Ovary (tissue), 9 donors: ENCODE data around the gene ZNF385C. TPM values are rescaled to one million over a fixed set of nuclear protein-coding genes. Genes with fewer than 3 reads are reported as not detected.

ENCODE experiments used
- DNase-seq, 5 donors: peaks; one replicate each; pipeline ENCODE4 v3.0.0-alpha.2; 2019 to 2020
- H3K27ac ChIP-seq, 2 donors: fragments of 200-600 bp; one replicate each; pipeline versions ENCODE4 v1.5.1 to v1.8.0; 2019 to 2022
- H3K27me3 ChIP-seq: fragments of 200-600 bp; one replicate; pipeline ENCODE4 v1.8.0; 2022
- H3K36me3 ChIP-seq: fragments of 200-600 bp; sonication (generic); one replicate; pipeline ENCODE4 v1.5.1; 2019
- H3K4me1 ChIP-seq: one replicate; pipeline ENCODE4 v1.8.1; 2013; ENCODE audit warnings: mild to moderate bottlenecking, moderate library complexity; ENCODE audit not compliant: insufficient read depth
- H3K4me3 ChIP-seq: fragments of 200-600 bp; sonication (generic); one replicate; pipeline ENCODE4 v1.5.1; 2017
- H3K9me3 ChIP-seq, 2 donors: fragments of 200-600 bp in 1 of 2; sonication (generic) in 1 of 2; one replicate each; pipeline versions ENCODE4 v1.5.1 to v1.8.1; 2013 to 2019; ENCODE audit warnings: mild to moderate bottlenecking in 1 of 2, moderate library complexity in 1 of 2
- CTCF ChIP-seq, 3 donors: fragments of 450-650 bp in 2 of 3; fragments of 200-600 bp in 1 of 3; IDR thresholded peaks; one replicate each; pipeline versions ENCODE4 v1.5.1 to v1.8.0; 2016 to 2022; ENCODE audit warnings: antibody characterized with exemption in 3 of 3, mild to moderate bottlenecking in 1 of 3
- EP300 ChIP-seq: sonication (generic); formaldehyde crosslinking; IDR thresholded peaks from one replicate; pipeline ENCODE4 v1.6.1; 2017; ENCODE audit warnings: antibody characterized with exemption
- POLR2A ChIP-seq: fragments of 450-650 bp; IDR thresholded peaks from one replicate; pipeline ENCODE4 v1.6.1; 2017; ENCODE audit warnings: antibody characterized with exemption, mild to moderate bottlenecking, moderate library complexity
- WGBS, 3 donors: extraction: QIAGEN DNeasy Blood & Tissue Kit in 1 of 3; methylation state at CpG; one replicate each; pipeline versions ENCODE4 v1.1.5 to v1.1.7; 2013 to 2017; 5-methylcytosine and 5-hydroxymethylcytosine counted together
- intact Hi-C, 4 donors: fragments of 100-400 bp; cut with DNase I; formaldehyde crosslinking; loops; one replicate each; pipeline versions ENCODE4 v1.11.0 to v1.15.1; 2022 to 2023
- polyA plus RNA-seq, 2 donors: library from polyadenylated mRNA; stranded (reverse); fragments of 200-250 nt in 1 of 2; fragments of 350-450 nt in 1 of 2; fragmentation: Illumina TruSeq in 1 of 2; extraction: RNeasy Lipid Tissue Mini Kit (QIAGEN cat#74804) in 1 of 2; gene quantifications; one replicate each; pipeline ENCODE4 v1.2.3, GENCODE V29; 2013 to 2014
- total RNA-seq, 7 donors: library from RNA; depleted of rRNA in 2 of 7; stranded (reverse); fragments of >200 nt in 2 of 7; fragmentation: NEBNext Ultra II Directional in 3 of 7; extraction: Animal tissue kit (Norgen Biotek cat#: 25700) in 3 of 7; gene quantifications; one replicate each; pipeline versions ENCODE4 v1.1.0 to v1.2.4, GENCODE V29; 2016 to 2023
- donor health status: DM: no; HTN: no; CAD: no; lungs with moderate emphysema.
- donor health status: DM: no; HTN: no; CAD: no.
- donor health status: Bipolar disorder and iron deficiency.
- donor health status: DM: yes; HTN: yes; CAD: no.
- donor health status: DM: no; HTN: no; CAD: no.
- donor health status: DM: yes; HTN: yes; CAD: no.

ZNF385C gene
- total and polyA plus RNA-seq, 9 donors = 0.36 to 3.0 (median 1.7) TPM

- Histone ChIP-seq H3K4me1 (peaks cover 13% of the 10 kb centered on the region), H3K36me3 (no peaks in the 10 kb centered on the region), H3K27me3 (no peaks in the 10 kb centered on the region), H3K27ac (peak within 1 kb of the TSS; percentile 3 to 76), H3K9me3 (no peaks in the 10 kb centered on the region), H3K4me3 (peak within 1 kb of the TSS; percentile 99)
- TF ChIP-seq POLR2A = peak; percentile 52
- TF ChIP-seq CTCF (IDR thresholded peaks at IDR 0.05) = peak; percentile 92 to 97 (median 92)
- TF ChIP-seq EP300 = no peak
- 6 to 10% (median 6%) methylated on average over 29 to 49 of the region's 49 CpGs for WGBS, 3 donors
- peak; percentile 89 to 94 (median 92) for DNase-seq
- intact Hi-C loops = loop anchor here in 2 of 4 donors (5.0 kb wide), 2 partner anchors 52 to 98 kb away; partner anchors contain the start of gene CNP (in 1 of the 2)
These were observed 78.5 kb downstream of the ZNF385C start, which contains the start of gene NKIRAS2 for GRCh38 chr17:42019509-42020404. Gene NKIRAS2, plus strand, starts transcription at chr17:42020090. Its CDS starts 1,488 bp downstream, at chr17:42021578.

- peaks cover 13% of the 10 kb centered on the region for H3K4me1 ChIP-seq
These were observed 79.3 kb downstream of the ZNF385C start for GRCh38 chr17:42018988-42019387.

GRCh38 chr17:42018339-42018738, 79.9 kb downstream of the ZNF385C start:
- no peaks in the 10 kb centered on the region for H3K27me3 ChIP-seq

More at GRCh38 chr17:42018988-42019387, 79.3 kb downstream of the ZNF385C start:
- Histone ChIP-seq H3K36me3 (no peaks in the 10 kb centered on the region), H3K27ac (no peak overlapping the region), H3K9me3 (no peaks in the 10 kb centered on the region), H3K4me3 (no peak overlapping the region), H3K27me3 (no peaks in the 10 kb centered on the region)
- TF ChIP-seq EP300 = no peak
- no peak for TF ChIP-seq POLR2A
- TF ChIP-seq CTCF (IDR thresholded peaks at IDR 0.05) = no peak
- WGBS, 3 donors = 83 to 89% (median 88%) methylated on average over 4 of the region's 4 CpGs
- intact Hi-C loops = loop anchor here in 1 of 4 donors (5.0 kb wide), 1 partner anchor 52 kb away; the partner anchor contains the start of gene CNP
- DNase-seq = no peak

GRCh38 chr17:42017866-42018200, 80.4 kb downstream of the ZNF385C start:
- H3K9me3 ChIP-seq = no peaks in the 10 kb centered on the region
- H3K4me1 ChIP-seq = peaks cover 13% of the 10 kb centered on the region
- TF ChIP-seq EP300 (no peak), POLR2A (no peak), CTCF (IDR thresholded peaks at IDR 0.05) (no peak)
- H3K4me3 ChIP-seq = peak overlapping the region; percentile 61
- 2 to 3% (median 2%) methylated on average over 11 of the region's 11 CpGs for WGBS, 3 donors
- no peaks in the 10 kb centered on the region for H3K36me3 ChIP-seq
- H3K27me3 ChIP-seq = no peaks in the 10 kb centered on the region
- peak overlapping the region; percentile 31 to 76 for H3K27ac ChIP-seq
- intact Hi-C loops = loop anchor here in 1 of 4 donors (5.0 kb wide), 1 partner anchor 51 kb away; the partner anchor contains the start of gene CNP
- no peak for DNase-seq

More at GRCh38 chr17:42018339-42018738, 79.9 kb downstream of the ZNF385C start:
- H3K27ac ChIP-seq = no peak overlapping the region
- 21 to 27% (median 25%) methylated on average over 3 of the region's 3 CpGs for WGBS, 3 donors
- intact Hi-C loops = loop anchor here in 1 of 4 donors (5.0 kb wide), 1 partner anchor 51 kb away; the partner anchor contains the start of gene CNP
- H3K36me3 ChIP-seq = no peaks in the 10 kb centered on the region
- peak overlapping the region; percentile 61 for H3K4me3 ChIP-seq
- no peak for DNase-seq
- TF ChIP-seq POLR2A = no peak
- no peak for TF ChIP-seq CTCF (IDR thresholded peaks at IDR 0.05)
- H3K9me3 ChIP-seq = no peaks in the 10 kb centered on the region
- peaks cover 13% of the 10 kb centered on the region for H3K4me1 ChIP-seq
